Suprapubic skin (tissue), 3 donors: Measurements from ENCODE around the gene PPP6R3.

ENCODE experiments used
- EP300 ChIP-seq: sonication (generic); formaldehyde crosslinking; IDR thresholded peaks from one replicate; pipeline ENCODE4 v1.6.1; 2017; ENCODE audit warnings: antibody characterized with exemption
- TF ChIP-seq, protein P1 (sequence below), 2 donors: fragments of 200-600 bp in 1 of 2; fragments of 450-650 bp in 1 of 2; sonication (generic) in 1 of 2; IDR thresholded peaks; one replicate each; pipeline ENCODE4 v1.5.1; 2016 to 2019; ENCODE audit warnings: antibody characterized with exemption in 2 of 2, mild to moderate bottlenecking in 1 of 2, moderate library complexity in 1 of 2

DNA sequence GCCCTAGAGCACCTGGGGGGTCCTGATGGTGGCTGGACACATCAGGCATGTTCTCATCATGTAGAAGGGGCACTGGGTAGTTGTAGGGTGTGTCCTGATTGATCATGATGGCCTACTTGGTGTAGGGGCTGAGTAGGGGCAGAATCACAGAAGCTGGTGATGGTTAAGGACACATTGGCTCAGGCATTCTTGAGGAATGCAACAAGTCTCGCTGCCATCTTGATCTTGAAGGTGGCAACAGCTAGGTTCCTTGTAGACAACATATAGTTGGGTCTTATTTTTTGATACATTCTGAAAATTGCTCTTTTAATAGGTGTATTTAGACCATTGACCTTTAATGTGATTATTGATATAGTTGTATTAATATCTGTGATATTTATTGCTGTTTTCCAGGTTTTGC lies 28.1 kb downstream of the PPP6R3 start:
- TF ChIP-seq, protein P1, sequence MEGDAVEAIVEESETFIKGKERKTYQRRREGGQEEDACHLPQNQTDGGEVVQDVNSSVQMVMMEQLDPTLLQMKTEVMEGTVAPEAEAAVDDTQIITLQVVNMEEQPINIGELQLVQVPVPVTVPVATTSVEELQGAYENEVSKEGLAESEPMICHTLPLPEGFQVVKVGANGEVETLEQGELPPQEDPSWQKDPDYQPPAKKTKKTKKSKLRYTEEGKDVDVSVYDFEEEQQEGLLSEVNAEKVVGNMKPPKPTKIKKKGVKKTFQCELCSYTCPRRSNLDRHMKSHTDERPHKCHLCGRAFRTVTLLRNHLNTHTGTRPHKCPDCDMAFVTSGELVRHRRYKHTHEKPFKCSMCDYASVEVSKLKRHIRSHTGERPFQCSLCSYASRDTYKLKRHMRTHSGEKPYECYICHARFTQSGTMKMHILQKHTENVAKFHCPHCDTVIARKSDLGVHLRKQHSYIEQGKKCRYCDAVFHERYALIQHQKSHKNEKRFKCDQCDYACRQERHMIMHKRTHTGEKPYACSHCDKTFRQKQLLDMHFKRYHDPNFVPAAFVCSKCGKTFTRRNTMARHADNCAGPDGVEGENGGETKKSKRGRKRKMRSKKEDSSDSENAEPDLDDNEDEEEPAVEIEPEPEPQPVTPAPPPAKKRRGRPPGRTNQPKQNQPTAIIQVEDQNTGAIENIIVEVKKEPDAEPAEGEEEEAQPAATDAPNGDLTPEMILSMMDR (IDR thresholded peaks at IDR 0.05), result no peak
- TF ChIP-seq EP300, result no peak
